EH (cell line): Measurements from ENCODE around the gene MFNG.
"Not testable (repeated sequence)": the region's sequence is repeated elsewhere in the genome, so short reads cannot be mapped to it uniquely, and the experiment has no call there.

ENCODE experiments used
- DNase-seq: peaks from one replicate; pipeline ENCODE4 v3.0.0-alpha.2; 2015; ENCODE audit warnings: low read depth

MFNG gene

GRCh38 chr22:37486224-37486845 is at the start of gene MFNG:
Gene MFNG (minus strand): TSS chr22:37486384. CDS start chr22:37486177, 207 bp downstream.
- DNase-seq = peak; percentile 58

GRCh38 chr22:37535159-37535558 is 49.0 kb upstream of the MFNG start:
- no peak for DNase-seq

GRCh38 chr22:37534445-37534844 is 48.3 kb upstream of the MFNG start:
- DNase-seq = no peak

GRCh38 chr22:37533995-37534394 is 47.8 kb upstream of the MFNG start:
- peak; percentile 81 for DNase-seq

GRCh38 chr22:37529652-37530345 is 43.6 kb upstream of the MFNG start:
- DNase-seq = no peak

- DNase-seq = not testable (repeated sequence)
Observed at GRCh38 chr22:37527952-37528351, 41.8 kb upstream of the MFNG start.

GRCh38 chr22:37527081-37527752 is 41.0 kb upstream of the MFNG start:
- DNase-seq = peak; percentile 41

- peak; percentile 31 for DNase-seq
Observed at GRCh38 chr22:37526376-37526775, 40.2 kb upstream of the MFNG start.

- DNase-seq = no peak
Observed at GRCh38 chr22:37525746-37526350, 39.7 kb upstream of the MFNG start.

- peak; percentile 94 for DNase-seq
Observed at GRCh38 chr22:37525073-37525745, 39.0 kb upstream of the MFNG start.

- no peak for DNase-seq
Observed at GRCh38 chr22:37522482-37522881, 36.3 kb upstream of the MFNG start.

GRCh38 chr22:37521236-37521739 is 35.1 kb upstream of the MFNG start:
- no peak for DNase-seq

GRCh38 chr22:37520776-37521191 is 34.6 kb upstream of the MFNG start:
- no peak for DNase-seq

- DNase-seq = peak; percentile 37
Observed at GRCh38 chr22:37519268-37520195, 33.3 kb upstream of the MFNG start, which contains the start of gene CARD10. Gene CARD10 (minus strand): TSS chr22:37519415. CDS start chr22:37519200, 215 bp downstream.

- no peak for DNase-seq
Observed at GRCh38 chr22:37518509-37519267, 32.5 kb upstream of the MFNG start.

GRCh38 chr22:37517826-37518450 is 31.8 kb upstream of the MFNG start:
- no peak for DNase-seq

GRCh38 chr22:37516456-37516855 is 30.3 kb upstream of the MFNG start:
- no peak for DNase-seq

- no peak for DNase-seq
Observed at GRCh38 chr22:37515901-37516300, 29.7 kb upstream of the MFNG start.

- no peak for DNase-seq
Observed at GRCh38 chr22:37514526-37515051, 28.4 kb upstream of the MFNG start.
